GM04503 (cell line): ENCODE data around the gene DUSP5.

Experiments used
- DNase-seq: peaks from one replicate; pipeline ENCODE4 v3.0.0-alpha.2; 2012; ENCODE audit warnings: low read depth

The DUSP5 gene

GRCh38 chr10:110501142-110501937, 3.6 kb downstream of the DUSP5 start:
- DNase-seq, result no peak

GRCh38 chr10:110502072-110502845, 4.6 kb downstream of the DUSP5 start:
- no peak for DNase-seq

GRCh38 chr10:110502851-110503301, 5.2 kb downstream of the DUSP5 start:
- no peak for DNase-seq

DNA sequence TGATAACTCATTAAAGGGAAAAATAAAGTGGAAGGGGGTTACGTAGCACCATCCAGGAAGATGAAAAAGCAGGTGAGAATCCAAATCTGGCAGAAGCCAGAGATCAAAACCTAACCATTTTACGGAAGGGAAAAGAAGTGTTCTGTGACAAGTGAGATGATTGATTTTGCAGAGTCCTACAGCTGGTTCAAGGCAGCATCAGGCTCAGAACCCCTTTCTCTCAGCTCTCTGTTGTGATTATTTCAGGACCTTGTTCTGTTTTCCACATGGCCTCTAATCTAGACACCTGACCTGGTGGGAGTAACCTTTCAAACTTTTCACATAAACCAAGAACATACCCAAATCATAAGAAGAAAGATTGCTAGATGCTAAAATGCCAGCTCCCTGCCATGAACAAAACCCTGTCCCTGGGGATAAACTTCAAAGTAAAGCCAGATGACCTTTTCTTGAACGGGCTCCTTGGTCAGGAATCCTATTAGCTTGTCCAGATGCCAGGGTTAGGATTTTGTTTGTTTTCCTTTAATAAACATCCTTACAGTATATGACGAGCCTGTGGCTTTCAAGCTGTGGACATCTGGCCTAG, 5.9 kb downstream of the DUSP5 start:
- DNase-seq, result no peak

GRCh38 chr10:110504111-110504735, 6.5 kb downstream of the DUSP5 start:
- DNase-seq, result no peak

GRCh38 chr10:110505130-110505770, 7.5 kb downstream of the DUSP5 start:
- DNase-seq, result no peak

DNA sequence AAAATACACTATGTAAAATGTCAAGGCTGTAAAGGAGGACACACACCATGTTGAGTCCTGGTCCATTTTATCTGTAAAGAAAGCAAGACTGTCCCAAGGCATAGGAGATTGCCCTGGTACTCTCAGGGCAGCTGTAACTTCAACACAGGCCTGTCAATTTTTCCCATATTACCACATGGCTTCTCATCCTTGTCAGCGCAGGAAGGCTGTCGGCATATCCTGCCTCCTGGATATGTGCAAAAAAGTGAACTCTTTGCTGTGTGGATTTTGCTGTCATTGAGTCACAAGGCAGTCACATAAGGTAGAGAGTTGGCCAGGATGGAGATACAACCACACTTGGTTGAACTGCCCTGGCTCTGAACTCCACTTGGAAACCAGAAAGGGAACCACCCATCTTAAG, 8.7 kb downstream of the DUSP5 start:
- no peak for DNase-seq

DNA sequence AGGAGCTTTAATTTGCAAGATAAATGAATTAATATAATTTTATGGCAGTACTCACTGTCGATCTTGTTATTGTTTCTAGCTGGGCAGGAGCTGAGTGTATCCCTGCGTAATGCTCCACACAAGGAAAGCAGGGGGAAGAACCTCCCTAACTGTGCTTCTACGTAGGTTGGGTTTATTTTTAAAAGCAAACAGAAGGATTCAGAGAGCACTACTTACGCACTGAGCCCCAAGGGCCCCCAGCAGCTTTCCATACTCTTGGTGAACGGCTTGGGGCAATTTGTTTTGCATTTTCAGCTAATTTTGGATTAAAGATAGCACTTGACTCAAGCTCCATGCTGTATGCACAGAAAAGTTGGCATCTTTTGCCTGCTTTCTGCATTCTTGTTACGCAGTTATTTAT, 9.6 kb downstream of the DUSP5 start:
- no peak for DNase-seq

GRCh38 chr10:110508159-110508788, 10.6 kb downstream of the DUSP5 start:
- no peak for DNase-seq

DNA sequence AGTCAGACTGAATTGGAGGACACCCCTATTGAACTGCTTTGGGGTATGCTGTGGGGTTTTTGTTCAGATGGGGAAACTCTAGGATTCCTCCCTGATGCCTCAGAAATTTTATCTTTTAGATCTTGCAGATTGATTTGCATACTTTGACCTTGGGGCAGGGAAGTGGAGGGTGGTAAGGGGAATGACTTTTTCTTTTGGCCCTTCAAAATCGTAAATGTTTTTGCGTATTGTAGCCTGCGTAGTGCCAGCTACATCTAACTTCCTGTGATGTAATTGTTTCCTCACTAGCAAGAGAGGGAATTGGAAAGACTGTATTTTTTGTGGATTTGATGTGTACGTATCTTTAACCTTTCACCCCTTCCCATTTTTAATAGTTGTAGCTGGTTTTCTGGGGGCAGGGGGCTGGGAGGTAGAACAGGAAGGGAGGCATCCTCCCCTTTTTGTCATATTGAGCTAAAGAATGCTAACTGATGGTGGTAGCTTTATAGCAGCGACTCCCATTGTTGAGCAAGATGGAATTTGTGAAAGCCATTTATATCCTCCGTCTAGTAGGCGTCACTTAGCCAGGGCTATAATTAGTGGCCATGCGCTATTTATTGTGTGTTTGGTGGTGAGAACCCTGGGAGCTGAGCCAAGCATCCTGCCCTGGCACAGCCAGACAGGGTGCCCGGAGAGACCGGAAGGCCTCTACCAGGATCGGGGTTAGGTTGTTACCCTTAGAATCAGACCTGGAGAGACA, 11.3 kb downstream of the DUSP5 start:
- no peak for DNase-seq

DNA sequence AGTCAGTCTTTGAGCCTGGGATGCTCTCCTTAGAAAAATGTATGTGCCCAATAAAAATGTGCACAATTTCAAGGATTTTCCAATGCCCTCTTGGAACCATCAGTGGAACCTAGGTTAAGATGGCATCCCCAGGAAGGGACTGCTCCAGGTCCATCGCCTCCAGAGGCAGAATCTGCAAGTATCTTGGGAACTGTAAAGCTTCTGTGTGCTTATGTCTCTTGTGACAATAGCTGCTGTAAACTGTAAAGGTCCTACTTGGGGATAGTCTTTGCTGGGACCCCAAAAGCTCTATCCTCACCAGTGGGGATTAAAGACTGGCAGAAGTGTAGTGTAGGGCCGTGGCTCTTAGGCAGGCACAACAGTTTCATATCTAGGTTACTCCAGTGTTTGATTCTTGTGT, 11.9 kb downstream of the DUSP5 start:
- no peak for DNase-seq

GRCh38 chr10:110510086-110510485, 12.4 kb downstream of the DUSP5 start:
- DNase-seq, result no peak

DNA sequence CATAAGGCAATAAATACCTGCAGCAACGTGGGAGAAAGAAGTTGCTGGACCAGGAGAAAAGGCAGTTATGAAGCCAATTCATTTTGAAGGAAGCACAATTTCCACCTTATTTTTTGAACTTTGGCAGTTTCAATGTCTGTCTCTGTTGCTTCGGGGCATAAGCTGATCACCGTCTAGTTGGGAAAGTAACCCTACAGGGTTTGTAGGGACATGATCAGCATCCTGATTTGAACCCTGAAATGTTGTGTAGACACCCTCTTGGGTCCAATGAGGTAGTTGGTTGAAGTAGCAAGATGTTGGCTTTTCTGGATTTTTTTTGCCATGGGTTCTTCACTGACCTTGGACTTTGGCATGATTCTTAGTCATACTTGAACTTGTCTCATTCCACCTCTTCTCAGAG, 13.0 kb downstream of the DUSP5 start:
- DNase-seq, result no peak

- DNase-seq, result no peak
These were observed 14.2 kb downstream of the DUSP5 start for GRCh38 chr10:110511734-110512449.

GRCh38 chr10:110512461-110513187, 14.9 kb downstream of the DUSP5 start:
- DNase-seq, result no peak

GRCh38 chr10:110513949-110514348, 16.2 kb downstream of the DUSP5 start:
- no peak for DNase-seq

GRCh38 chr10:110514848-110515247, 17.1 kb downstream of the DUSP5 start:
- no peak for DNase-seq

- DNase-seq, result no peak
These were observed 19.2 kb downstream of the DUSP5 start for GRCh38 chr10:110516815-110517492.
